ENCODE data around the gene CD79A.
"Not testable (repeated sequence)": the region's sequence is repeated elsewhere in the genome, so short reads cannot be mapped to it uniquely, and the experiment has no call there.

Gene CD79A

GRCh38 chr19:41863209-41863931 is 13.7 kb upstream of the CD79A start:
- no peak for DNase-seq (ENCODE audit: low spot score)

DNA sequence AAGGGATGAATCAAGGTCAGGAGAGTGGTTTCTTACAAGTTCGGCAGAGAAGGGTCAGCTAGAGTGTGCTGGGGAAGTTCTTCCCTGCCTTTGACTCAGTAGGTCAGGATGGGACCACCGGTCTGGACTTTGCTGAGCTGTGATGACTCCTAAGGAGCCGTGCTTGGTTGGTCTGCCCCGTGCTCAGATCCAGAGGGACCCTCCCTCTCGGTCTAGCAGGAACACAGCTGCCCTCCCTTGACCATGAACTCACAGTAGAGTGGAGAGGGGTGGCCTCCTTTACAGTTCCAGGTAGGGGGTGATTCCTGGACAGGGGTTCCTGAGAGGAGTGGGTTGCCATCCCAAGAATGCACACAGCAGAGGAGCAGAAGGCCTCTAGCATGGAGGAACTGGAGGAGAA is 12.7 kb upstream of the CD79A start:
- no peak for DNase-seq (ENCODE audit: low spot score)

GRCh38 chr19:41866284-41866683 is 10.8 kb upstream of the CD79A start:
- no peak for DNase-seq (ENCODE audit: low spot score)

DNA sequence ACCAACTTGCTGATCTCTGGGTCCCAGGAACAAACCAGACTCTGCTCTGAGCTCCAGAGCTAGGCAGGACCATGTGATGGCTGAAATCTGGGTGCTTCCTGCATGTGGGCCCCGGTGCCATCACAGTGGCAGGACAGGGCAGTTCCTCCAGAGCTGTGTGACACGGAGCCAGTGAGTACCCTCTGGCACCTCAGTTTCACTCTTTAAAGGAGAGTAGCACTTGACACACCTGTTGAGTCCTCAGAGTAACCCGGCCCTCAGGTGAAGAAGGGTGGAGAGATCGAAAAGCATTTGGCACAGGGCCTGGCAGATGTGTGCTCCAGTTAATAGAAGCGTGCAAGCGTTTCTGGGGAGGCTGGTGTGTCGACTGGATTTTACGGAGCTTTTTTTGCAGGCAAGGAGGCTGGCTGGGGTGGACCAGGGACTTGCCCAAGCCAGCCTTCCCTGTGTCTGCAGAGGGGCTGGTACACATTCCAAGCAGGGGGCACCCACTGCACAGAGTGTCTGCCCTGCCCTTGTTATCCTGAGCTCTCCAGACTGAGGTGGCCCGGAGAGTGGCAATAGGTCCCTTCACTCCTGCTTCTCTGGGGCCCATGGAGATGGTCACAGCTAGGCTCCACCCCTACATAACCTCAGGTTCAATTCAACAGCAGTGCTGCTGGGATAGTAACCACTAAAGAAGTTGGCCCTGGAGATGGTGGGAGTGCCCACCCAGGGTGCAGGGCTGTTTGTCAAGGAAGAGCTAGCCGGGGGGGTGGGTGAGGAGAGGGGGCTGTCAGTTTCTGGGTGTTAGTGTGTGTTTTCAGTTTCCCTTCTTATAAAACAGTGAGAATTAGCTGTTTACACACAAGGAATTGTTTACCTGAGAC is 8.7 kb upstream of the CD79A start:
- DNase-seq (ENCODE audit: low spot score): no peak

GRCh38 chr19:41868989-41869300 is 8.1 kb upstream of the CD79A start:
- no peak for DNase-seq (ENCODE audit: low spot score)

GRCh38 chr19:41869374-41869955 is 7.6 kb upstream of the CD79A start:
- DNase-seq (ENCODE audit: low spot score): no peak

GRCh38 chr19:41870401-41870873 is 6.6 kb upstream of the CD79A start:
- DNase-seq (ENCODE audit: low spot score): no peak

DNA sequence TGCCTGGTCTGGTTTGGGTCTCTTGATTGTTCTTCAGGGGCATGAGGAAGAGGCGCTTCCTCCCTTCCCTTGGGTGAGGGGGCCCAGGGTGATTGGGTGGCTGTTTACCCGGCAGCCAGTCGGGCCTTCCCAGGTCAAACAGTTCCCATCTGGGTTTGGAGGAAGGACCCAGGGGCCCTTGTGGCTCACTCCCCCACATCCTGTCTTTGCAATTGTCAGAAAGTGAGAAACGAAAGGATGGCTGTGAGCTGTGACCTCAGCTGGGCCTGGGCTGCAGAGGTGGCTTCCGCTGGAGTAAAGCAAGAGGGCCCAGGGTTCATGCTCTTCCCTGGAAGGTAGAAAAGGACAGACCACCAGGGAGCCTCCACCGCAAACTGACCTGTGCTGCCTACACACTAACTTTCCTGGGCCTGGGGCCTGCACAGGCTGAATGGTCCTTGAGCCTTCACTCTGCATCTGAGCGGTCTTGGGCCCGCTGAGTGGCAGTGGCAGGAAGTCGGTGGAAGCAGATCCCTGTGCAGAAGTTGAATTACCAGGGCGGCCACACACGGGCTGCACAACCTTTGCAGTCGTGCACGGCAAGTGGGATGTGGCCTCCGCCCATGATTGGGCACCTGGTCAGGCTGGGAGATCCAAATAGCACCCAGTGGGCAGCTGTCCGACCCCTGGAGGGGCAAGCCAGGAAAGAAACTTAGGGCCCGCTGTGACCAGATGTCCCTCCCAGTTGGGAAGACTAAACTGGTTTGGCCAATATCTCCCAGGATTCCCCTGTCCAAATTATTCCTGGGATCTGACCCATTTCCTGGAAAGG is 5.3 kb upstream of the CD79A start:
- DNase-seq (ENCODE audit: low spot score): peak; percentile 75

- DNase-seq (ENCODE audit: low spot score): no peak
Observed at GRCh38 chr19:41872384-41872774, 4.7 kb upstream of the CD79A start.

- peak; percentile 47 for DNase-seq (ENCODE audit: low spot score)
Observed at GRCh38 chr19:41872775-41873647, 4.1 kb upstream of the CD79A start.

GRCh38 chr19:41875973-41876372 is 1.1 kb upstream of the CD79A start:
- DNase-seq (ENCODE audit: low spot score): not testable (repeated sequence)

DNA sequence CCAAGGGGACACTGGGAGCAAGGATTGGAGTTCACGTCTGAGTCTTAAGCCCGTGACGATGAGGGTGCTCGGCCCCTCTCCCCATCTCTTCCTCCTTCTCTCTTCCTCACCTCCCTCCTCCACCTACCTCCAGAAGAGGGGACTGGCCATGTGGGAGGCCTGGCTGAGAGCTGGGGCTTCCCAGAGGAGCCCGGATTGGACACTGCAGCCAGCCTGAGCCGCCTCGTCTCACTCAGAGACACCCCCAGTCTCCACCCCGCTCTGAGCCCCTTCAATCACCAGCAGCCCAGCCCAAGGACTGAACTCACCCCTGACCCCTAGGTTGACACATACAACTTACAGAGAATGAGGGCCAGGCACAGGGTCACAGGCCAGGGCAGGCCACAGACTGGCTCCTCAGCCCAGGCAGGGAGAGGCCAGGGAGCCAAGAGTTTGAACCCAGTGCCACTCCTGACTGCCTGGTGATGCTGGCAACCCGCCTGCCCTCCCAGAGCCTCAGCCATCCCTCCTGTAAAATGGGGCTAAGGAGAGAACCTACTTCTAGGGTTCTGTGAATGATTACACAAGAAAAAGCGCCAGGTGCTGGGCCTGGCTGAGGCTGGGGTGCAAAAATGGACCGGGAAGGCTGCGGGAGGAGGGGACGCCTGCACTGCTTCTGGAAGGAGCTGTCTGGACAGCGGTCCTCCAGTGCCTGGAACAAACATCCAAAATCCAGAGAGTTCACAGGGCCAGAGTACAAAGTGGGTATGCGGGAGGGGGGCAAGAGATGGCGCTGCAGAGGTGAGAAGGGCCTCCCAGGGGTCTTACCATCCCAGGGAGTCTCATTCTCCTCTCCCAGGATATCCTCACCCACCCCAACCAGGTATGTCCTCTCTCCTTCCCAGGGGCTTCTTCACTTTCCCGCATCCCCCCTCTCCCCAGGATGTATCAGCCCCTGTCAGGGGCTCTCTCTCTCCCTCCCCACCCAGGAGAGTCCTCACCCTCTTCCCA is 1.1 kb downstream of the CD79A start:
- DNase-seq (ENCODE audit: low spot score): no peak

GRCh38 chr19:41879080-41879479 is 2.0 kb downstream of the CD79A start:
- DNase-seq (ENCODE audit: low spot score): no peak

DNA sequence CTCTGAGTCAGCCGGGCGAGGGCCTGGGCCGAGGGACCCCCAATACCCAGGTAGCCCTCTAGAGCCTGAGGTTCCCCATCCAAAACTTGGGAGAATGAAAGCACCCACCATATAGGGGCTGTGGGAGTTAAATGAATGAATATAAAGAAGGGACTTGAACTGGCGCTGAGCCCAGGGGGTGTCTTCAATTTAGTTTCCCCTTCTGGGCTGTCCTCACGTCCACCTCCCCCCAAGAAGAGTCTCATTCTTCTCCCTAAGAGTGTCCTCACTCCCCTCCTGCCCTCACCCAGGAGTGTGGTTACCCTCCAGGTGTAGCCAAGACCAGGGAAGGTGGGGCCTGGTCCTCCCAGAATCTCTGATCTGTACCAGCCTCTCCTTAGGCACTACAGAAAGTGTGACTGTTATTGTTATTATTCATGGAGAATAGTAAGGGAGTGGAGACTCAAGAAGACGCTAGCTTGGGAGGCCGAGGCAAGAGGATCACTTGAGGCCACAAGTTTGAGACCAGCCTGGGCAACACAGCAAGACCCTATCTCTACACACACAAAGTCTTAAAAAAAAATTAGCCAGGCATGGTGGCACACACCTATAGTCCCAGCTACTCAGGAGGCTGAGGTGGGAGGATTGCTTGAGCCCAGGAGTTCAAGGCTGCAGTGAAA is 2.7 kb downstream of the CD79A start:
- DNase-seq (ENCODE audit: low spot score): no peak

GRCh38 chr19:41880329-41880708 is 3.2 kb downstream of the CD79A start:
- DNase-seq (ENCODE audit: low spot score): no peak

DNA sequence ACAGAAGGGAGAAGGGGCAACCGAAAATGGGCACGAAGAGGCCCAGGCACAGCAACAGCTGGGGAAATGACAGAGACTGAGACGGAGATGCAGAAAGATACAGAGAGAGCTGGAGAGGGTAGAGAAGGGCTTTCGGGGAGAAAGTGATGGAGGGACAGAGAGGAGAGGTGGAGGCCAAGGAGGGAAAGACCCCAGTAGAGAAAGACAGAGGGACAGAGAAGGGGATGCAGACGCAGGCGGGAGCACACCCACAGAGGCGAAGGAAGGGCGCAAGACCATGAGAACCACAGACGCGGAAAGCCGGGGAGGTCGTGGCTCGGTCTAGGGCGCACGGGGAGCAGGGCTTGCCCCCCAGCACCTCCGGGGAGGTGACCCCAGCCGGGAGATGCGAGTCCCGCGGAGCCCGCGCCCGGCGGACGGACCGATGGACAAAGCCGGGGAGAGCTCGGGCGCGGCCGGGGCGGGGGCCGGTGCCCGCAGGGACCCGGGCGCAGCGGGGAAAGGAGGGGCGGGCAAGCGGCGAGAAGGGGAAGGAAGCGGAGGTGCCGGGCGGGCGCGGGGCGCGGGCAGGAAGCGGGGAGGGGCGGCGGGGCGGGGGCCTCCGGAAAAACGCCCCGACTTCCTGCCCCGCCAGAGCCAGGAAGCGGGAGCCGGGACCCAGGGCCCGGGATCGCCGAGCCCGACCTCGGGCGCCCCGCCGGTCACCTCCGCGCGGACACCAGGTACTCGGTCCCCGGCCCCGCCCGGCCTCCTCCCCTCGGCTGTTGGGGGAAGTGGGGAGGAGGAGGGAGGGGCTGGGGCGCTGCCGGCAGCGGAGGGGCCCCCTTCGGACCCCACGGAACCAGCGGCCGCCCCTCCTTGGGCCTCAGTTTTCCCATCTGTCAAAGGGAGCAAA is 5.7 kb downstream of the CD79A start, which contains the start of gene ARHGEF1:
ARHGEF1 (plus strand) TSS at position 617 of the 895 bp plus-strand sequence. CDS start 4,899 bp downstream, outside the sequence.
- peak; percentile 78 for DNase-seq (ENCODE audit: low spot score)

- DNase-seq (ENCODE audit: low spot score): no peak
Observed at GRCh38 chr19:41883463-41883820, 6.4 kb downstream of the CD79A start.

Measured in germinal center (tissue), 1 donor.